ENCODE results near the gene AFMID. TPM values are rescaled to one million over a fixed set of nuclear protein-coding genes. Genes with fewer than 3 reads are reported as not detected.

Gene AFMID
- total RNA-seq, 2 donors from 2014 or later = 18.8 to 44.0 TPM

- no peak for TF ChIP-seq CTCF (IDR thresholded peaks at IDR 0.05)
- ATAC-seq (ENCODE audit: insufficient number of reproducible peaks, low FRiP score, low read depth) (no peak), DNase-seq (ENCODE audit: low spot score) (no peak)
- Histone ChIP-seq H3K27me3 (replicated peaks; ENCODE audit: insufficient read depth) (no peaks in the 10 kb centered on the region), H3K36me3 (no peaks in the 10 kb centered on the region), H3K4me1 (ENCODE audit: control insufficient read depth in 1 of 2, low read depth in 2 of 2) (no peaks in the 10 kb centered on the region), H3K9me3 (no peaks in the 10 kb centered on the region), H3K27ac (no peak overlapping the region), H3K4me3 (no peak overlapping the region)
Measured at GRCh38 chr17:78241277-78242023, 54.3 kb downstream of the AFMID start.

GRCh38 chr17:78242024-78242742, 55.0 kb downstream of the AFMID start:
- Histone ChIP-seq H3K27ac (no peak overlapping the region), H3K9me3 (no peaks in the 10 kb centered on the region), H3K36me3 (no peaks in the 10 kb centered on the region), H3K4me1 (ENCODE audit: control insufficient read depth in 1 of 2, low read depth in 2 of 2) (no peaks in the 10 kb centered on the region), H3K27me3 (replicated peaks; ENCODE audit: insufficient read depth) (no peaks in the 10 kb centered on the region), H3K4me3 (no peak overlapping the region)
- no peak for DNase-seq (ENCODE audit: low spot score)
- TF ChIP-seq CTCF (IDR thresholded peaks at IDR 0.05) = no peak
- no peak for ATAC-seq (ENCODE audit: insufficient number of reproducible peaks, low FRiP score, low read depth)

GRCh38 chr17:78247304-78247703, 60.1 kb downstream of the AFMID start:
- no peak for ATAC-seq (ENCODE audit: insufficient number of reproducible peaks, low FRiP score, low read depth)
- H3K27ac ChIP-seq = no peak overlapping the region
- no peaks in the 10 kb centered on the region for H3K27me3 ChIP-seq (replicated peaks; ENCODE audit: insufficient read depth)
- H3K4me3 ChIP-seq = no peak overlapping the region
- DNase-seq (ENCODE audit: low spot score) = no peak
- TF ChIP-seq CTCF (IDR thresholded peaks at IDR 0.05) = no peak
- H3K36me3 ChIP-seq = no peaks in the 10 kb centered on the region
- peaks cover 0 to 6% of the 10 kb centered on the region in 2 donors for H3K4me1 ChIP-seq (ENCODE audit: control insufficient read depth in 1 of 2, low read depth in 2 of 2)
- H3K9me3 ChIP-seq = no peaks in the 10 kb centered on the region

- no peak for TF ChIP-seq CTCF (IDR thresholded peaks at IDR 0.05)
- Histone ChIP-seq H3K27me3 (replicated peaks; ENCODE audit: insufficient read depth) (no peaks in the 10 kb centered on the region), H3K4me3 (no peak overlapping the region), H3K9me3 (no peaks in the 10 kb centered on the region), H3K36me3 (no peaks in the 10 kb centered on the region), H3K27ac (no peak overlapping the region), H3K4me1 (ENCODE audit: control insufficient read depth in 1 of 2, low read depth in 2 of 2) (peaks cover 0 to 6% of the 10 kb centered on the region in 2 donors)
- ATAC-seq (ENCODE audit: insufficient number of reproducible peaks, low FRiP score, low read depth) (no peak), DNase-seq (ENCODE audit: low spot score) (no peak)
Measured at GRCh38 chr17:78248051-78248914, 61.1 kb downstream of the AFMID start.
